Stimulated activated CD8-positive, alpha-beta memory T cell treated with anti-CD3 and anti-CD28 coated beads, Interleukin-12 subunit alpha, Interleukin-12 subunit beta, amount 100 ng/mL, for 24 hours (primary cell): Measurements from ENCODE around the gene WFDC5.
A peak's percentile ranks its signal among the peaks of the same experiment; 100 is the strongest.

Source experiments
- DNase-seq: peaks from one replicate; pipeline ENCODE4 v3.0.0-alpha.2; 2020; ENCODE audit errors: extremely low read depth

WFDC5 gene

GRCh38 chr20:45115386-45115774, 406 bp upstream of the WFDC5 start:
- no peak for DNase-seq

- no peak for DNase-seq
These were observed 1.1 kb downstream of the WFDC5 start for GRCh38 chr20:45113865-45114264.

- DNase-seq: no peak
These were observed 2.2 kb downstream of the WFDC5 start for GRCh38 chr20:45112754-45113153.

GRCh38 chr20:45111799-45112471, 3.0 kb downstream of the WFDC5 start:
- no peak for DNase-seq

GRCh38 chr20:45111285-45111684, 3.7 kb downstream of the WFDC5 start:
- no peak for DNase-seq

- DNase-seq: no peak
These were observed 4.7 kb downstream of the WFDC5 start for GRCh38 chr20:45110301-45110700.

GRCh38 chr20:45109634-45110033, 5.3 kb downstream of the WFDC5 start:
- no peak for DNase-seq

- no peak for DNase-seq
These were observed 9.7 kb downstream of the WFDC5 start for GRCh38 chr20:45105317-45105716.

- no peak for DNase-seq
These were observed 10.2 kb downstream of the WFDC5 start for GRCh38 chr20:45104786-45105185.

- no peak for DNase-seq
These were observed 11.9 kb downstream of the WFDC5 start for GRCh38 chr20:45103072-45103471.

- DNase-seq: no peak
These were observed 13.6 kb downstream of the WFDC5 start for GRCh38 chr20:45101333-45101850.

- DNase-seq: no peak
These were observed 14.3 kb downstream of the WFDC5 start, which contains the start of gene KCNS1 for GRCh38 chr20:45100563-45101245. KCNS1 (minus strand) TSS chr20:45101127; CDS start chr20:45099236, 1,891 bp downstream.

- DNase-seq: no peak
These were observed 16.7 kb downstream of the WFDC5 start for GRCh38 chr20:45098103-45098773.

- no peak for DNase-seq
These were observed 17.4 kb downstream of the WFDC5 start for GRCh38 chr20:45097485-45098102.

GRCh38 chr20:45096781-45097180, 18.2 kb downstream of the WFDC5 start:
- no peak for DNase-seq

GRCh38 chr20:45095805-45096238, 19.2 kb downstream of the WFDC5 start:
- peak; percentile 11 for DNase-seq

- DNase-seq: no peak
These were observed 20.0 kb downstream of the WFDC5 start for GRCh38 chr20:45094864-45095574.

GRCh38 chr20:45094201-45094600, 20.8 kb downstream of the WFDC5 start:
- DNase-seq: no peak

- DNase-seq: no peak
These were observed 22.1 kb downstream of the WFDC5 start for GRCh38 chr20:45092898-45093297.

- DNase-seq: no peak
These were observed 23.6 kb downstream of the WFDC5 start for GRCh38 chr20:45091366-45091765.

GRCh38 chr20:45090481-45090880, 24.5 kb downstream of the WFDC5 start:
- DNase-seq: no peak

GRCh38 chr20:45088247-45088646, 26.7 kb downstream of the WFDC5 start:
- no peak for DNase-seq
